ENCODE measurements around the gene USP6NL.
A peak's percentile ranks its signal among the peaks of the same experiment; 100 is the strongest.

Gene USP6NL

GRCh38 chr10:11528286-11528685, 83.2 kb downstream of the USP6NL start:
- no peaks in the 10 kb centered on the region for H3K9me3 ChIP-seq (ENCODE audit: insufficient read depth, low read depth, low read length)
- no peak overlapping the region for H2AFZ ChIP-seq (ENCODE audit: low read length)
- H3K9ac ChIP-seq (ENCODE audit: low read depth, low read length, poor library complexity, severe bottlenecking), result no peak overlapping the region
- H3K4me3 ChIP-seq (ENCODE audit: low read length, poor library complexity, severe bottlenecking), result no peak overlapping the region
- peaks cover 24% of the 10 kb centered on the region; the same call in 1 of the 2 replicates for H3K36me3 ChIP-seq (ENCODE audit: insufficient read depth, low read length)
- 0 out of 2 replicates have a peak, but pooled peaks cover 3% of the 10 kb centered on the region for H3F3A ChIP-seq (ENCODE audit: low read depth)
- no peaks in the 10 kb centered on the region for H3K27me3 ChIP-seq (ENCODE audit: insufficient read depth, low read length, poor library complexity, severe bottlenecking)
- H3K4me2 ChIP-seq (ENCODE audit: low read depth, low read length, poor library complexity, severe bottlenecking), result peak overlapping the region; percentile 26
- no peaks in the 10 kb centered on the region for H3K9me2 ChIP-seq (replicated peaks; ENCODE audit: low read depth, low read length)
- peaks cover 15% of the 10 kb centered on the region; the same call in 1 of the 2 replicates for H3K79me2 ChIP-seq (ENCODE audit: insufficient read depth, low read length)
- TF ChIP-seq EZH2phosphoT487 (IDR thresholded peaks at IDR 0.05; ENCODE audit: borderline replicate concordance) (no peak), CTCF (conservative IDR thresholded peaks at IDR 0.05; ENCODE audit: low read length) (no peak)
- no peaks in the 10 kb centered on the region for H4K20me1 ChIP-seq (ENCODE audit: insufficient read depth, low read length, poor library complexity, severe bottlenecking)
- H3K4me1 ChIP-seq (ENCODE audit: insufficient read depth, low read length, poor library complexity, severe bottlenecking), result peaks cover 24% of the 10 kb centered on the region

GRCh38 chr10:11527691-11528255, 83.7 kb downstream of the USP6NL start:
- H2AFZ ChIP-seq (ENCODE audit: low read length), result no peak overlapping the region
- TF ChIP-seq CTCF (conservative IDR thresholded peaks at IDR 0.05; ENCODE audit: low read length) (no peak), EZH2phosphoT487 (IDR thresholded peaks at IDR 0.05; ENCODE audit: borderline replicate concordance) (no peak)
- H3K36me3 ChIP-seq (ENCODE audit: insufficient read depth, low read length), result peaks cover 29% of the 10 kb centered on the region; the same call in 1 of the 2 replicates
- H3K9ac ChIP-seq (ENCODE audit: low read depth, low read length, poor library complexity, severe bottlenecking), result no peak overlapping the region
- H3K9me3 ChIP-seq (ENCODE audit: insufficient read depth, low read depth, low read length), result no peaks in the 10 kb centered on the region
- peaks cover 19% of the 10 kb centered on the region for H3K4me1 ChIP-seq (ENCODE audit: insufficient read depth, low read length, poor library complexity, severe bottlenecking)
- H3K27me3 ChIP-seq (ENCODE audit: insufficient read depth, low read length, poor library complexity, severe bottlenecking), result no peaks in the 10 kb centered on the region
- H3K4me2 ChIP-seq (ENCODE audit: low read depth, low read length, poor library complexity, severe bottlenecking), result peak overlapping the region; percentile 26
- no peak overlapping the region for H3K4me3 ChIP-seq (ENCODE audit: low read length, poor library complexity, severe bottlenecking)
- 0 out of 2 replicates have a peak, but pooled peaks cover 3% of the 10 kb centered on the region for H3F3A ChIP-seq (ENCODE audit: low read depth)
- no peaks in the 10 kb centered on the region for H3K9me2 ChIP-seq (replicated peaks; ENCODE audit: low read depth, low read length)
- H3K79me2 ChIP-seq (ENCODE audit: insufficient read depth, low read length), result peaks cover 15% of the 10 kb centered on the region; the same call in 1 of the 2 replicates
- H4K20me1 ChIP-seq (ENCODE audit: insufficient read depth, low read length, poor library complexity, severe bottlenecking), result no peaks in the 10 kb centered on the region

- 0 out of 2 replicates have a peak, but pooled peaks cover under 1% of the 10 kb centered on the region for H3F3A ChIP-seq (ENCODE audit: low read depth)
- peaks cover 15% of the 10 kb centered on the region; the same call in 1 of the 2 replicates for H3K79me2 ChIP-seq (ENCODE audit: insufficient read depth, low read length)
- H3K4me2 ChIP-seq (ENCODE audit: low read depth, low read length, poor library complexity, severe bottlenecking), result no peak overlapping the region
- H3K9me2 ChIP-seq (replicated peaks; ENCODE audit: low read depth, low read length), result no peaks in the 10 kb centered on the region
- peaks cover 36% of the 10 kb centered on the region; the same call in 1 of the 2 replicates for H3K36me3 ChIP-seq (ENCODE audit: insufficient read depth, low read length)
- H2AFZ ChIP-seq (ENCODE audit: low read length), result no peak overlapping the region
- peaks cover 14% of the 10 kb centered on the region for H3K4me1 ChIP-seq (ENCODE audit: insufficient read depth, low read length, poor library complexity, severe bottlenecking)
- no peak overlapping the region for H3K4me3 ChIP-seq (ENCODE audit: low read length, poor library complexity, severe bottlenecking)
- no peak overlapping the region for H3K9ac ChIP-seq (ENCODE audit: low read depth, low read length, poor library complexity, severe bottlenecking)
- H3K9me3 ChIP-seq (ENCODE audit: insufficient read depth, low read depth, low read length), result no peaks in the 10 kb centered on the region
- H3K27me3 ChIP-seq (ENCODE audit: insufficient read depth, low read length, poor library complexity, severe bottlenecking), result no peaks in the 10 kb centered on the region
- H4K20me1 ChIP-seq (ENCODE audit: insufficient read depth, low read length, poor library complexity, severe bottlenecking), result no peaks in the 10 kb centered on the region
- TF ChIP-seq CTCF (conservative IDR thresholded peaks at IDR 0.05; ENCODE audit: low read length) (no peak), EZH2phosphoT487 (IDR thresholded peaks at IDR 0.05; ENCODE audit: borderline replicate concordance) (no peak)
These were observed 84.4 kb downstream of the USP6NL start for GRCh38 chr10:11527068-11527467.
